PC-3 (cell line): Measurements from ENCODE around the gene VEZT. TPM values are rescaled to one million over a fixed set of nuclear protein-coding genes. Genes with fewer than 3 reads are reported as not detected.
A peak's percentile ranks its signal among the peaks of the same experiment; 100 is the strongest.

Experiments
- ATAC-seq: fragments of 200-7000 bp; cut with Tn5 transposase; 2 replicates; pipeline ENCODE4 v1.9.1; 2020; ENCODE audit warnings: mild to moderate bottlenecking, moderate library complexity
- BruUV-seq: library from RNA; stranded (reverse); fragments of 400-500 nt; replicated peaks from 2 replicates; lab custom pipeline; 2021; lab: Mats Ljungman, UMichigan
- CTCF ChIA-PET: fragments of 300-600 bp; sonication (Branson Sonifier 250); formaldehyde crosslinking; loops from one replicate; lab custom pipeline; 2022; ENCODE audit warnings: antibody characterized with exemption; lab: Charles Lee
- POLR2A ChIA-PET: fragments of 300-600 bp; sonication (Branson Sonifier 250); formaldehyde crosslinking; loops from one replicate; lab custom pipeline; 2022; ENCODE audit warnings: antibody characterized with exemption; ENCODE audit not compliant: unreplicated experiment; lab: Charles Lee
- DNase-seq: peaks from one replicate; pipeline ENCODE4 v3.0.0-alpha.2; 2015
- H2AFZ ChIP-seq: fragments of 300-600 bp; sonication (generic); 2 replicates; pipeline ENCODE4 v1.6.0; 2016; ENCODE audit warnings: antibody characterized with exemption, low read length
- H3F3A ChIP-seq: fragments of 300-600 bp; sonication (generic); one replicate; pipeline ENCODE4 v1.6.0; 2017; ENCODE audit warnings: antibody characterized with exemption, low read length, control low read depth, mild to moderate bottlenecking; ENCODE audit not compliant: unreplicated experiment
- H3K27ac ChIP-seq: fragments of 300-600 bp; sonication (generic); 2 replicates; pipeline ENCODE4 v1.5.1; 2016; ENCODE audit warnings: mild to moderate bottlenecking, low read length
- H3K27me3 ChIP-seq: fragments of 300-600 bp; sonication (generic); 2 replicates; pipeline ENCODE4 v1.6.1; 2016; ENCODE audit warnings: low read length, mixed read lengths
- H3K36me3 ChIP-seq: fragments of 300-600 bp; sonication (generic); 2 replicates; pipeline ENCODE4 v1.6.1; 2016; ENCODE audit warnings: low read depth, mixed run types, low read length, mixed read lengths
- H3K4me1 ChIP-seq: fragments of 300-600 bp; sonication (generic); 2 replicates; pipeline ENCODE4 v1.5.1; 2016; ENCODE audit warnings: low read length; ENCODE audit not compliant: insufficient read depth
- H3K4me2 ChIP-seq: fragments of 300-600 bp; sonication (generic); 2 replicates; pipeline ENCODE4 v1.6.0; 2016; ENCODE audit warnings: low read length
- H3K4me3 ChIP-seq: fragments of 300-600 bp; sonication (generic); 2 replicates; pipeline ENCODE4 v1.5.1; 2016; ENCODE audit warnings: mild to moderate bottlenecking, low read length, mixed read lengths
- H3K79me2 ChIP-seq: fragments of 300-600 bp; sonication (generic); 2 replicates; pipeline ENCODE4 v1.6.1; 2017; ENCODE audit warnings: low read length, mixed read lengths
- H3K9ac ChIP-seq: fragments of 300-600 bp; sonication (generic); 2 replicates; pipeline ENCODE4 v1.6.0; 2016; ENCODE audit warnings: mild to moderate bottlenecking, low read length
- H3K9me2 ChIP-seq: fragments of 300-600 bp; sonication (generic); replicated peaks from 2 replicates; pipeline ENCODE4 v1.6.1; 2016; ENCODE audit warnings: mixed run types, low read length, mixed read lengths
- H3K9me3 ChIP-seq: fragments of 300-600 bp; sonication (generic); 2 replicates; pipeline ENCODE4 v1.6.1; 2016; ENCODE audit warnings: low read length, mixed read lengths
- H4K20me1 ChIP-seq: fragments of 300-600 bp; sonication (generic); 2 replicates; pipeline ENCODE4 v1.6.1; 2016; ENCODE audit warnings: low read length, mixed read lengths
- EZH2 ChIP-seq: fragments of 300-600 bp; sonication (generic); IDR thresholded peaks from one replicate; pipeline ENCODE4 v1.6.1; 2017; ENCODE audit warnings: antibody characterized with exemption, mild to moderate bottlenecking, low read length; ENCODE audit not compliant: unreplicated experiment
- EZH2phosphoT487 ChIP-seq: fragments of 300-600 bp; sonication (generic); IDR thresholded peaks from 2 replicates; pipeline ENCODE4 v1.6.1; 2018; ENCODE audit warnings: mild to moderate bottlenecking, antibody characterized with exemption, low read length, borderline replicate concordance
- intact Hi-C: fragments of 100-400 bp; cut with micrococcal nuclease; formaldehyde crosslinking; loops from 2 replicates; pipeline ENCODE4 v1.9.0; 2023
- total RNA-seq: library from RNA; depleted of rRNA; stranded (reverse); fragments of >200 nt; gene quantifications from 2 replicates; pipeline ENCODE4 v1.2.3, GENCODE V29; 2014
- TF ChIP-seq, protein P1 (sequence below): fragments of 300-600 bp; sonication (generic); conservative IDR thresholded peaks from 2 replicates; pipeline ENCODE4 v1.5.1; 2017; ENCODE audit warnings: antibody characterized with exemption, low read depth, mild to moderate bottlenecking, low read length

Gene VEZT
- total RNA-seq, 1 experiment from 2014 or later, result 83.6 TPM

DNA sequence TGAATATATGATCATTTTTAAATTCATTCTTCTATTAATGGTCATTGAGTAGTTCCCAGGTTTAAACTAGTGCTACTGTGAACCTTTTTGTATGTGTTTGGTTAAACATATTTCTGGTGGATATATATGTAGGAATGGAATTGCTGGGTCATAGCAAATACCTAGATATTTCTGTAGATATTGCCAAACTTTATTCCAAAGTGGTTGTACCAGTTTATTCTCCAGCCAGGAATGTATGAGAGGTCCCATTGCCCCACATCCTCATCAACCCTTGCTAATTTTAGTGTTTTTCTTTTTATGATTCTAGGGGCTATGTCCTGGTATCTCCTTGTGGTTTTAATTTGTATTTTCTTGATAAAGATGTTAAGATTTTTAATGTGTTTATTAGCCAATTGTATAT lies 3.1 kb downstream of the VEZT start:
- intact Hi-C loops, result no loop called here
- Histone ChIP-seq H3K4me3 (peak overlapping the region; percentile 93), H2AFZ (no peak overlapping the region), H3K4me2 (peak overlapping the region; percentile 84), H3K9me3 (no peaks in the 10 kb centered on the region), H3K4me1 (peaks cover 35% of the 10 kb centered on the region), H3K36me3 (peaks cover 22% of the 10 kb centered on the region), H3K79me2 (peaks cover 95% of the 10 kb centered on the region), H3K9ac (peak overlapping the region; percentile 92), H3F3A (no peaks in the 10 kb centered on the region), H3K27me3 (no peaks in the 10 kb centered on the region), H4K20me1 (peaks cover 47% of the 10 kb centered on the region), H3K9me2 (no peaks in the 10 kb centered on the region), H3K27ac (peak overlapping the region; percentile 90)
- CTCF ChIA-PET, result no interaction called here
- no TSS peak for BruUV-seq
- DNase-seq (peak; percentile 51), ATAC-seq (no peak)
- POLR2A ChIA-PET, result no interaction called here
- TF ChIP-seq EZH2phosphoT487, result no peak
- TF ChIP-seq EZH2, result no peak
- TF ChIP-seq, protein P1, sequence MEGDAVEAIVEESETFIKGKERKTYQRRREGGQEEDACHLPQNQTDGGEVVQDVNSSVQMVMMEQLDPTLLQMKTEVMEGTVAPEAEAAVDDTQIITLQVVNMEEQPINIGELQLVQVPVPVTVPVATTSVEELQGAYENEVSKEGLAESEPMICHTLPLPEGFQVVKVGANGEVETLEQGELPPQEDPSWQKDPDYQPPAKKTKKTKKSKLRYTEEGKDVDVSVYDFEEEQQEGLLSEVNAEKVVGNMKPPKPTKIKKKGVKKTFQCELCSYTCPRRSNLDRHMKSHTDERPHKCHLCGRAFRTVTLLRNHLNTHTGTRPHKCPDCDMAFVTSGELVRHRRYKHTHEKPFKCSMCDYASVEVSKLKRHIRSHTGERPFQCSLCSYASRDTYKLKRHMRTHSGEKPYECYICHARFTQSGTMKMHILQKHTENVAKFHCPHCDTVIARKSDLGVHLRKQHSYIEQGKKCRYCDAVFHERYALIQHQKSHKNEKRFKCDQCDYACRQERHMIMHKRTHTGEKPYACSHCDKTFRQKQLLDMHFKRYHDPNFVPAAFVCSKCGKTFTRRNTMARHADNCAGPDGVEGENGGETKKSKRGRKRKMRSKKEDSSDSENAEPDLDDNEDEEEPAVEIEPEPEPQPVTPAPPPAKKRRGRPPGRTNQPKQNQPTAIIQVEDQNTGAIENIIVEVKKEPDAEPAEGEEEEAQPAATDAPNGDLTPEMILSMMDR, result no peak

DNA sequence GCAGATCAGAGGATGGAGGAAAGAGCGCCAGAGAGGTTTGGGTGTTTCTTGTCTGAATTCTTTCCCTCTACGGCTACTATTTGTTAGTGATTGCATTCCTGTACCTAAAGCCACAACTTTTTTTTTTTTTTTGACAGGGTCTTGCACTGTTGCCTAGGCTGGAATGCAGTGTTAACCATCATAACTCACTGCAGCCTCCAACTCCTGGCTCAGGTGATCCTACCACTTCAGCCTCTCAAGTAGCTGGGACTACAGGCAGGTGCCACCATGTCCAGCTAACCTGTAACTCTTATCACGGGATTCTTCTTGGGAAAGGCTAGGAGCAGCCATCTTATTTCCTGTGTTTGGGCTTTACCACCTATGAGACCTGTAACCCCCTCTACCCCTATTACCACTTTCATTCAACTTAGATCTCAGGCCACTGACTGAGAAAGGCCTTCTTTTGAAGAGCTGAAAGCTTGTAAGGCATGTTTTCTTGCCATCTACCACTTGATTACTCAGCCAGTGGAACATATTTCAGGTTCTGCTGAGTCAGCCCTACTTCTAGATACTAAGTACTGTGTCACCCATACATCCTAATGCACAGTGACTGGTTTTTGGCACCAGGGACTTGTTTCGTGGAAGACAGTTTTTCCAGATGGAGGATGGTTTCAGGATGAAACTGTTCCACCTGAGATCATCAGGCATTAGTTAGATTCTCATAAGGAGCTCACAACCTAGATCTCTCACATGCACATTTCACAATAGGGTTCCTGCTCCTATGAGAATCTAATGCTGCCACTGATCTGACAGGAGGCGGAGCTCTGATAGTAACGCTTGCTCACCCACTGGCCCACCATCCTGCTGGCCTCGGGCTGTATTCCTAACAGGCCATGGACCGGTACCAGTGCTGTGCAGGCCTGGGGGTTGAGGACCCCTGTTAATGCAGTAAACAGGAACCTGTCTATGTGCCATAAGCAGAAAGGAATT lies 6.9 kb downstream of the VEZT start:
- BruUV-seq, result no TSS peak
- ATAC-seq, result no peak

More for the DNA sequence above, 6.9 kb downstream of the VEZT start:
- Histone ChIP-seq H3K27me3 (no peaks in the 10 kb centered on the region), H3K9me3 (no peaks in the 10 kb centered on the region), H3K9ac (no peak overlapping the region), H4K20me1 (peaks cover 55% of the 10 kb centered on the region), H3K79me2 (peaks cover 99% of the 10 kb centered on the region), H3K4me2 (no peak overlapping the region), H3K27ac (peak overlapping the region; percentile 9), H3F3A (no peaks in the 10 kb centered on the region), H3K9me2 (no peaks in the 10 kb centered on the region), H3K36me3 (peaks cover 35% of the 10 kb centered on the region), H3K4me3 (no peak overlapping the region), H2AFZ (no peak overlapping the region), H3K4me1 (peaks cover 34% of the 10 kb centered on the region)
- ChIA-PET POLR2A (no interaction called here), CTCF (no interaction called here)
- intact Hi-C loops, result no loop called here
- peak; percentile 79 for DNase-seq
- TF ChIP-seq EZH2phosphoT487 (no peak), EZH2 (no peak)
- TF ChIP-seq, protein P1, result no peak
